K562 (cell line): Measurements from ENCODE around the gene PTRH2. TPM values are rescaled to one million over a fixed set of nuclear protein-coding genes. Genes with fewer than 3 reads are reported as not detected.

Experiments
- CEBPG ChIP-seq, 3 experiments: fragments of 200-800 bp in 1 of 3; sonication (Bioruptor generic) in 1 of 3; sonication (generic) in 1 of 3; formaldehyde crosslinking in 1 of 3; IDR thresholded peaks in 2 of 3; conservative IDR thresholded peaks in 1 of 3; 2 replicates each; pipeline versions ENCODE4 v1.6.1 to v1.8.0; 2016 to 2022; ENCODE audit warnings: missing compliant biosample characterization in 2 of 3, missing genetic modification characterization in 2 of 3, mild to moderate bottlenecking in 1 of 3, missing genetic modification reagents in 1 of 3
- HOXB6 ChIP-seq: fragments of 250-450 bp; sonication (Bioruptor Pico); IDR thresholded peaks from 2 replicates; pipeline ENCODE4 v1.5.1; 2022; ENCODE audit warnings: mild to moderate bottlenecking, borderline replicate concordance
- JUND ChIP-seq, 2 experiments: IDR thresholded peaks; 2 replicates in 1 of 2; 3 replicates in 1 of 2; pipeline ENCODE4 v1.6.1; 2011; ENCODE audit warnings: borderline replicate concordance in 2 of 2, low read depth in 2 of 2, low read length in 2 of 2, improper control_type of control experiment in 1 of 2, missing biosample characterization in 1 of 2, missing genetic modification characterization in 1 of 2, missing genetic modification reagents in 1 of 2
- KDM5B ChIP-seq: fragments of 200-600 bp; sonication (generic); IDR thresholded peaks from 2 replicates; pipeline ENCODE4 v1.6.1; 2012; ENCODE audit warnings: low read depth, mild to moderate bottlenecking, moderate library complexity, low read length, control low read depth, inconsistent platforms; ENCODE audit not compliant: insufficient replicate concordance
- KLF1 ChIP-seq: fragments of 450-650 bp; IDR thresholded peaks from 2 replicates; pipeline ENCODE4 v1.6.1; 2016; ENCODE audit warnings: missing genetic modification characterization, missing compliant biosample characterization
- MCM5 ChIP-seq: fragments of 450-650 bp; IDR thresholded peaks from 2 replicates; pipeline ENCODE4 v1.6.1; 2016; ENCODE audit warnings: low read depth
- NFIX ChIP-seq: fragments of 250-450 bp; sonication (Bioruptor Pico); IDR thresholded peaks from 2 replicates; pipeline ENCODE4 v1.4.0; 2020; ENCODE audit warnings: low read depth, mild to moderate bottlenecking, moderate library complexity
- NR3C1 ChIP-seq: sonication (generic); formaldehyde crosslinking; IDR thresholded peaks from 2 replicates; pipeline ENCODE4 v1.8.1; 2022; ENCODE audit warnings: missing genetic modification reagents
- POLR3G ChIP-seq: IDR thresholded peaks from 2 replicates; pipeline ENCODE4 v1.6.1; 2011; ENCODE audit not compliant: insufficient read length, insufficient replicate concordance; ENCODE audit errors: extremely low read depth
- PTRF ChIP-seq: fragments of 450-650 bp; IDR thresholded peaks from 2 replicates; pipeline ENCODE4 v1.6.1; 2016; ENCODE audit warnings: mild to moderate bottlenecking, missing genetic modification characterization, missing compliant biosample characterization
- RREB1 ChIP-seq: fragments of 250-450 bp; sonication (Bioruptor Pico); IDR thresholded peaks from 2 replicates; pipeline ENCODE4 v1.4.0; 2020
- SOX6 ChIP-seq: fragments of 450-650 bp; IDR thresholded peaks from 2 replicates; pipeline ENCODE4 v1.6.1; 2014; ENCODE audit warnings: mild to moderate bottlenecking
- TRIM25 ChIP-seq: fragments of 450-650 bp; IDR thresholded peaks from 2 replicates; pipeline ENCODE4 v1.7.0; 2016; ENCODE audit warnings: borderline replicate concordance
- ZFP1 ChIP-seq: fragments of 450-650 bp; formaldehyde crosslinking; IDR thresholded peaks from 2 replicates; pipeline ENCODE4 v1.4.0; 2020; ENCODE audit warnings: mild to moderate bottlenecking, mixed read lengths
- ZNF134 ChIP-seq: fragments of 250-450 bp; sonication (Bioruptor Pico); conservative IDR thresholded peaks from 2 replicates; pipeline ENCODE4 v1.4.0; 2020
- ZNF224 ChIP-seq: sonication (generic); formaldehyde crosslinking; IDR thresholded peaks from 2 replicates; pipeline ENCODE4 v1.8.0; 2022; ENCODE audit warnings: mild to moderate bottlenecking, missing genetic modification reagents
- ZNF584 ChIP-seq: fragments of 200-800 bp; sonication (Bioruptor generic); IDR thresholded peaks from 2 replicates; pipeline ENCODE4 v1.6.1; 2016; ENCODE audit warnings: low read depth, mild to moderate bottlenecking, missing genetic modification characterization, missing compliant biosample characterization
- ZNF764 ChIP-seq: fragments of 250-450 bp; sonication (Bioruptor Pico); IDR thresholded peaks from 2 replicates; pipeline ENCODE4 v1.4.0; 2020; ENCODE audit warnings: low read depth, mild to moderate bottlenecking, moderate library complexity
- polyA plus RNA-seq, 8 experiments: library from polyadenylated mRNA; depleted of rRNA in 4 of 8; stranded (reverse) in 5 of 8; unstranded in 3 of 8; fragments of >200 nt; fragmentation: Nextera tagmentation in 2 of 8; fragmentation: Illumina TruSeq in 1 of 8; extraction: Ambion mirVana in 2 of 8; extraction: Trizol in 1 of 8; gene quantifications; 2 replicates each; pipeline versions ENCODE4 v1.2.1 to v1.2.3, GENCODE V29; 2011 to 2014; ENCODE audit warnings: inconsistent platforms in 1 of 8, missing spikeins in 1 of 8
- total RNA-seq, 7 experiments: library from RNA; depleted of rRNA in 6 of 7; stranded (reverse); fragments of >200 nt in 6 of 7; fragmentation: Illumina TruSeq in 2 of 7; extraction: Trizol in 2 of 7; gene quantifications; 2 replicates each; pipeline versions ENCODE4 v1.2.1 to v1.2.3, GENCODE V29; 2011 to 2021; ENCODE audit warnings: low replicate concordance in 1 of 7
- TF ChIP-seq, protein P1 (sequence below), 2 experiments: fragments of 450-650 bp in 1 of 2; sonication (generic) in 1 of 2; formaldehyde crosslinking in 1 of 2; IDR thresholded peaks in 1 of 2; conservative IDR thresholded peaks in 1 of 2; 2 replicates each; pipeline versions ENCODE4 v1.6.1 to v1.8.1; 2016 to 2023; ENCODE audit warnings: mild to moderate bottlenecking in 2 of 2, moderate library complexity in 2 of 2, inconsistent platforms in 1 of 2, missing genetic modification reagents in 1 of 2

The PTRH2 gene
- total and polyA plus RNA-seq, 9 of the 15 experiments (the other 6 are each of a cell fraction or from before 2014, with no cell fraction given) = 53.1 to 210 (median 126) TPM

DNA sequence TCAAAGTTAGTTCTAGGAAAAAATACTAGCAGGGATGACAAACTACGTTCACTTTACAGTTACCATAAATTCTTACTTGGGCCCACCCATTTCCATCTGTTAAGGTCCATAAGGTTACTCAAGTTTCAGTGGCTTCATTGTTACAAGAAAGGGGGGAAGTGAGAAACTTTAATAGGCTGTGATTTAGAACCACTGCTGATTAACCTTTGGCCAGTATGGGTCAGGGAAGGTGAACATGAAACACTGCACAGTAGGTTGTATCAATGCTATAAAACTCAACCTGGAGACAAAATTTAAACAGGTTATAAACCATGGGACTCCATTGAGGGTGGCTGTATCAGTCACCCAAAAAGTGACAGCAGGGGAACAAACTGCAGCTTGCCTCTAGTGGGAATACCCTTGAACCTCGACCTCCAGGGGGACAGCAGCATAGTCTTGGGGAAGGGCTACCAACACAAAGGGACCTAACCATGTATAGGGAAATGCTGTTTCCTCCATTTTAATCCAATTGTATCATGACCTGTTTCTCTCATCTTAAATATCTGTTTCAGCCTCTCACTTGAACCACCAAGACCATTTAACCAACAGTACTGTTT lies 10.4 kb downstream of the PTRH2 start (continued):
- no peak for TF ChIP-seq TRIM25
- TF ChIP-seq NR3C1 = no peak
- TF ChIP-seq, protein P1, sequence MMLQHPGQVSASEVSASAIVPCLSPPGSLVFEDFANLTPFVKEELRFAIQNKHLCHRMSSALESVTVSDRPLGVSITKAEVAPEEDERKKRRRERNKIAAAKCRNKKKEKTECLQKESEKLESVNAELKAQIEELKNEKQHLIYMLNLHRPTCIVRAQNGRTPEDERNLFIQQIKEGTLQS (IDR thresholded peaks at IDR 0.05) = no peak
- TF ChIP-seq, protein P1 (CRISPR knock-in tag; conservative IDR thresholded peaks at IDR 0.05) = no peak
- no peak for TF ChIP-seq CEBPG (CRISPR knock-in tag; IDR thresholded peaks at IDR 0.05)
- TF ChIP-seq CEBPG (tag; conservative IDR thresholded peaks at IDR 0.05 in 1 of 2, IDR thresholded peaks at IDR 0.05 in 1 of 2) = no peak
- TF ChIP-seq POLR3G = no peak
- no peak for TF ChIP-seq ZNF224 (CRISPR knock-in tag)
- TF ChIP-seq HOXB6 (CRISPR knock-in tag) = 0 out of 2 replicates have a peak, but pooled peaks have one; percentile 3
- no peak for TF ChIP-seq KLF1
- no peak for TF ChIP-seq JUND (IDR thresholded peaks at IDR 0.05; ENCODE audit: borderline replicate concordance, low read depth, low read length)
- TF ChIP-seq JUND (tag; IDR thresholded peaks at IDR 0.05; ENCODE audit: borderline replicate concordance, low read depth, low read length) = no peak
- TF ChIP-seq RREB1 (CRISPR knock-in tag) = no peak
- TF ChIP-seq ZNF134 = no peak
- no peak for TF ChIP-seq ZFP1 (CRISPR knock-in tag)
- TF ChIP-seq PTRF = no peak
- TF ChIP-seq NFIX (CRISPR knock-in tag) = no peak
- no peak for TF ChIP-seq ZNF764 (CRISPR knock-in tag)
- TF ChIP-seq ZNF584 (CRISPR knock-in tag) = no peak
- TF ChIP-seq KDM5B = no peak
- no peak for TF ChIP-seq SOX6
- TF ChIP-seq MCM5 = no peak
